Fibroblast of lung (primary cell): ENCODE measurements around the gene BACH1. TPM values are rescaled to one million over a fixed set of nuclear protein-coding genes. Genes with fewer than 3 reads are reported as not detected.

Source experiments
- DNase-seq, 2 donors: peaks; one replicate each; pipeline versions ENCODE4 v3.0.0 to v3.0.0-alpha.2; 2010; ENCODE audit warnings: low read depth in 2 of 2
- H2AFZ ChIP-seq: 2 replicates; pipeline ENCODE4 v1.5.1; 2012; ENCODE audit warnings: low read length, control low read depth, inconsistent platforms
- H3K27ac ChIP-seq: 2 replicates; pipeline ENCODE4 v1.5.1; 2011; ENCODE audit warnings: low read length, control low read depth; ENCODE audit not compliant: insufficient read depth
- H3K27me3 ChIP-seq: 2 replicates; pipeline ENCODE4 v1.5.1; 2011; ENCODE audit warnings: mild to moderate bottlenecking, low read length; ENCODE audit not compliant: control insufficient read depth, insufficient read depth
- H3K36me3 ChIP-seq: 2 replicates; pipeline ENCODE4 v1.5.1; 2011; ENCODE audit warnings: low read length; ENCODE audit not compliant: control insufficient read depth, insufficient read depth
- H3K4me1 ChIP-seq: 2 replicates; pipeline ENCODE4 v1.5.1; 2011; ENCODE audit warnings: low read length; ENCODE audit not compliant: control insufficient read depth, insufficient read depth; ENCODE audit errors: extremely low read depth
- H3K4me2 ChIP-seq: 2 replicates; pipeline ENCODE4 v1.5.1; 2011; ENCODE audit warnings: low read length, control low read depth; ENCODE audit not compliant: insufficient read depth; ENCODE audit errors: extremely low read depth
- H3K4me3 ChIP-seq, 4 experiments: fragments of 200-600 bp in 1 of 4; sonication (generic) in 1 of 4; replicated peaks in 1 of 4; 2 replicates each; pipeline ENCODE4 v1.5.1; 2011 to 2016; ENCODE audit warnings: low read length in 4 of 4, low read depth in 3 of 4, mild to moderate bottlenecking in 3 of 4, control low read depth in 2 of 4, inconsistent platforms in 1 of 4, mixed read lengths in 1 of 4; ENCODE audit not compliant: insufficient read depth in 1 of 4; ENCODE audit errors: control extremely low read depth in 1 of 4
- H3K79me2 ChIP-seq: 2 replicates; pipeline ENCODE4 v1.5.1; 2012; ENCODE audit warnings: mild to moderate bottlenecking, low read length, inconsistent platforms; ENCODE audit not compliant: control insufficient read depth, insufficient read depth
- H3K9ac ChIP-seq: 2 replicates; pipeline ENCODE4 v1.5.1; 2011; ENCODE audit warnings: mild to moderate bottlenecking, low read length, control low read depth; ENCODE audit not compliant: insufficient read depth
- H3K9me3 ChIP-seq: 2 replicates; pipeline ENCODE4 v1.5.1; 2012; ENCODE audit warnings: low read depth, low read length; ENCODE audit not compliant: control insufficient read depth, insufficient read depth
- H4K20me1 ChIP-seq: 2 replicates; pipeline ENCODE4 v1.5.1; 2011; ENCODE audit warnings: low read length; ENCODE audit not compliant: control insufficient read depth, insufficient read depth; ENCODE audit errors: extremely low read depth
- CTCF ChIP-seq, 2 donors: IDR thresholded peaks in 1 of 2; conservative IDR thresholded peaks in 1 of 2; 1 replicate in 1 of 2; 2 replicates in 1 of 2; pipeline ENCODE4 v1.5.1; 2011 to 2012; ENCODE audit warnings: low read length in 2 of 2, control low read depth in 1 of 2, inconsistent platforms in 1 of 2, low read depth in 1 of 2, mild to moderate bottlenecking in 1 of 2
- EZH2 ChIP-seq: IDR thresholded peaks from 2 replicates; pipeline ENCODE4 v1.5.1; 2012; ENCODE audit warnings: low read length, control low read depth, mild to moderate bottlenecking; ENCODE audit errors: missing control alignments
- polyA plus RNA-seq, 2 donors: library from polyadenylated mRNA; depleted of rRNA in 1 of 2; stranded (reverse) in 1 of 2; unstranded in 1 of 2; fragments of >200 nt; gene quantifications; 2 replicates each; pipeline ENCODE4 v1.2.1, GENCODE V29; 2011 to 2012; ENCODE audit warnings: missing spikeins in 1 of 2
- total RNA-seq: library from RNA; depleted of rRNA; stranded (reverse); fragments of >200 nt; gene quantifications from 2 replicates; pipeline ENCODE4 v1.2.1, GENCODE V29; 2014

Gene BACH1
- total and polyA plus RNA-seq, 2 donors (not counting 1 experiment from before 2014, with no cell fraction given): 38.2 to 127 TPM

GRCh38 chr21:29264721-29265120 lies 34.0 kb upstream of the BACH1 start:
- TF ChIP-seq EZH2 (no peak), CTCF (conservative IDR thresholded peaks at IDR 0.05 in 1 of 2, IDR thresholded peaks at IDR 0.05 in 1 of 2; ENCODE audit: low read depth in 1 of 2, low read length in 2 of 2) (no peak)
- peak in 1 of 2 donors; percentile 8 for DNase-seq

GRCh38 chr21:29265690-29266479 lies 32.8 kb upstream of the BACH1 start:
- H3K36me3 ChIP-seq: no peaks in the 10 kb centered on the region
- H3K27me3 ChIP-seq: no peaks in the 10 kb centered on the region
- TF ChIP-seq CTCF (conservative IDR thresholded peaks at IDR 0.05 in 1 of 2, IDR thresholded peaks at IDR 0.05 in 1 of 2; ENCODE audit: low read depth in 1 of 2, low read length in 2 of 2) (no peak), EZH2 (no peak)
- no peaks in the 10 kb centered on the region for H3K9me3 ChIP-seq
- H3K9ac ChIP-seq: no peak overlapping the region
- H2AFZ ChIP-seq: no peak overlapping the region
- H3K4me2 ChIP-seq: no peak overlapping the region
- no peak overlapping the region for H3K27ac ChIP-seq
- no peaks in the 10 kb centered on the region for H4K20me1 ChIP-seq
- H3K4me3 ChIP-seq: no peak overlapping the region
- DNase-seq: no peak
- H3K4me1 ChIP-seq: no peaks in the 10 kb centered on the region
- H3K79me2 ChIP-seq: no peaks in the 10 kb centered on the region

More at GRCh38 chr21:29264721-29265120, 34.0 kb upstream of the BACH1 start:
- no peaks in the 10 kb centered on the region for H3K4me1 ChIP-seq
- no peak overlapping the region for H2AFZ ChIP-seq
- H3K9me3 ChIP-seq: no peaks in the 10 kb centered on the region
- no peaks in the 10 kb centered on the region for H3K36me3 ChIP-seq
- no peaks in the 10 kb centered on the region for H4K20me1 ChIP-seq
- H3K27me3 ChIP-seq: no peaks in the 10 kb centered on the region
- no peak overlapping the region for H3K9ac ChIP-seq
- no peaks in the 10 kb centered on the region for H3K79me2 ChIP-seq
- H3K27ac ChIP-seq: no peak overlapping the region
- H3K4me3 ChIP-seq: no peak overlapping the region
- no peak overlapping the region for H3K4me2 ChIP-seq

- Histone ChIP-seq H3K79me2 (no peaks in the 10 kb centered on the region), H4K20me1 (no peaks in the 10 kb centered on the region), H3K36me3 (no peaks in the 10 kb centered on the region), H3K4me2 (no peak overlapping the region), H3K27me3 (no peaks in the 10 kb centered on the region), H3K4me3 (no peak overlapping the region), H3K9me3 (no peaks in the 10 kb centered on the region), H3K4me1 (no peaks in the 10 kb centered on the region), H2AFZ (no peak overlapping the region), H3K27ac (no peak overlapping the region), H3K9ac (no peak overlapping the region)
- TF ChIP-seq EZH2 (no peak), CTCF (conservative IDR thresholded peaks at IDR 0.05 in 1 of 2, IDR thresholded peaks at IDR 0.05 in 1 of 2; ENCODE audit: low read depth in 1 of 2, low read length in 2 of 2) (no peak)
- no peak for DNase-seq
Measured at GRCh38 chr21:29267666-29268065, 31.1 kb upstream of the BACH1 start.
